Posterior cingulate gyrus (tissue), 11 donors: ENCODE results near the gene DIS3L2.
A peak's percentile ranks its signal among the peaks of the same experiment; 100 is the strongest.

Experiments used
- DNase-seq, 10 donors: peaks; one replicate each; pipeline versions ENCODE4 v3.0.0 to v3.0.0-alpha.2; 2020 to 2021; ENCODE audit warnings: mixed read lengths in 3 of 10
- intact Hi-C: fragments of 100-400 bp; cut with DNase I; formaldehyde crosslinking; loops from one replicate; pipeline ENCODE4 v1.15.1; 2023

Gene DIS3L2

GRCh38 chr2:232238596-232238995 is 277.1 kb downstream of the DIS3L2 start:
- intact Hi-C loops: no loop called here

DNA sequence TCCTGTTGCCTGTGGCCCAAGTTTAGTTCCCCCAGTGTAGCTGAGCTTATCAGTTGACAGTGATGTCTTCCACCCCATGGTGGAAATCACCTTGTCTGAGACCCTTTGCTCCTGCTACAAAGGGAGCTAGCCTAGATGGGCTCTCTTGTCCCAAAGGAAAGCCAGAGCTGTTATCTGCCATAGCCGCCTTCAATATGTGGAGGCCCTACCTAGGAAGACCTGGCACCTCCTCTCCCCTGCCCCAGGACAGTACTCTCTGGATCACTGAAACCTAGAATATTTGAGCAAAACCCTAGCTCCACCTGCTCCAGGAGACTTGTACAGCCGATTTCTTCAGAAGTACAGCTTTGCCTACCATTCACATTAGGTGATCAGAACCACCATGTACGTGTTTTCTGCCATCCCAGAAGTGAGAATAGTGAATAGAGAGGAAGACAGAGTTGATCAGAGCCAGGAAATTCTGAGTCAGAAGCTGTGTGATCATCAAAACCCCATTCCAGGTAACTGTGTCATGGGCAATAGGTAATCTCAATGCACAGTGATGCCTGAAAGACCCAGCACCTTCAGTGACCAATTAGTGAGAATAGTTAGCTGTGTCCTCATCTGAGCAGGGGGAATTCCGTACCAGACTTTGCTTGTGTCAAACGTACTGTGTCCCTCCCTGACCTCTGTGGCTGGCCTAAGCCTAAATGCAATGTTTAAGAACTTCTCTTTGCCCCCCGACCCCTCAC is 278.6 kb downstream of the DIS3L2 start:
- intact Hi-C loops: no loop called here
- no peak for DNase-seq

More at GRCh38 chr2:232238596-232238995, 277.1 kb downstream of the DIS3L2 start:
- no peak for DNase-seq

GRCh38 chr2:232240906-232241305 is 279.4 kb downstream of the DIS3L2 start:
- intact Hi-C loops: no loop called here
- DNase-seq: peak in 1 of 10 donors; percentile 47

GRCh38 chr2:232242316-232242715 is 280.8 kb downstream of the DIS3L2 start:
- DNase-seq: no peak
- intact Hi-C loops: no loop called here

- no peak for DNase-seq
- intact Hi-C loops: no loop called here
Measured at GRCh38 chr2:232245111-232245510, 283.6 kb downstream of the DIS3L2 start.

GRCh38 chr2:232246245-232246644 is 284.7 kb downstream of the DIS3L2 start:
- intact Hi-C loops: no loop called here
- no peak for DNase-seq

DNA sequence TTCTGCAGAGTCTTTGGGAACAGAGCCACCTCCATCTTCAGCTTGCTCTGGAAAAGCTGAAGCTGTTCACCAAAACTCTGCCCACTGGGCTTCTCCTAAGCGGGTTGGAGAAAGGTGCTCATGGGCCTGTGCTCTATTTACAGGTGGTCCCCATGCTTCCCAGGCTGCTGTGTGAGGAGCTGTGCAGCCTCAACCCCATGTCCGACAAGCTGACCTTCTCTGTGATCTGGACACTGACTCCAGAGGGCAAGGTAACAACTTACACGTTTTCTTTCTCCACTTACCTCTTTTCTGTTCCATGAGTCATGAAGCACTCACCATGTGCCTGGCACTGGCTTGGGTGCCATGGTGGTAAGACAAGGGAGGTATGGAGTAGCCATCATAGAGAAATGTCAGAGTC is 287.6 kb downstream of the DIS3L2 start:
- intact Hi-C loops: no loop called here
- no peak for DNase-seq

GRCh38 chr2:232250246-232251175 is 289.0 kb downstream of the DIS3L2 start:
- DNase-seq: no peak
- intact Hi-C loops: no loop called here

DNA sequence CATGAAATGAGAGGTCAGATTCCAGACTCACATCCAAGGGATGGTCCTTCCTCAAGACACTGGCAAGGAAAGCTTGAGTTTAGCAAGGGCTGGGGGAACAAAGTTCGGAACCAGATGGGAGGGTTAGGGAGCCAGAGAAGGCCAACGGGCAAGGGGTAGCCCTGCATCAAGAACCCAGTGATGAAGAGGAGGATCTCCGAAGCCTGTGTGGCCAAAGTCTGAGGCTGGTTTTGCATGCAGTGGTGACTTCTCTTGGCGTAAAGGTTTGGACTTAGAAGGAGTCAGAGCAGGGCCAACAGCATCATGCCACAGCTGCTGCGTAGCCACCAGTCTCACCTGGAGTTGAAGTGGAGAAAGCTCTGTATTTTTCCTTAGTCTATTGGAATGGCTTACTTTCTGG is 293.5 kb downstream of the DIS3L2 start:
- no peak for DNase-seq

GRCh38 chr2:232260075-232260474 is 298.6 kb downstream of the DIS3L2 start:
- DNase-seq: no peak
- intact Hi-C loops: no loop called here

More for the DNA sequence above, 293.5 kb downstream of the DIS3L2 start:
- intact Hi-C loops: no loop called here

GRCh38 chr2:232261776-232262175 is 300.3 kb downstream of the DIS3L2 start:
- intact Hi-C loops: no loop called here
- DNase-seq: no peak

DNA sequence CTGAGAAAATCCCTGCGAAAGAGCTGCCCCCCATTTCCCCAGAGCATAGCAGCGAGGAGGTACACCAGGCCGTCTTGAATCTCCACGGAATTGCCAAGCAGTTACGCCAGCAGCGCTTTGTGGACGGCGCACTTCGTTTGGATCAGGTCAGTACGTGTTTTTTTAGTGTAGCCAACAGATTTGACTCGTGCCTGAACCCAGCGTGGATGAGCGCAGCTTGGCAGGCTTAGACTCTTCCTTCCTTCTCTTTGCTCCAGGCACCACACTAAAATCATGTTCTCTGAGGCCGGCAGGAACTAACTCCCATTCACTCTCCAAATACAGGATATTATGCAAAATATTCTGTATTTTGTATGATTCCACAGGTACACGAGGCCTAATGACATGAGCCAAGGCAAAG is 301.8 kb downstream of the DIS3L2 start:
- intact Hi-C loops: no loop called here
- DNase-seq: no peak

DNA sequence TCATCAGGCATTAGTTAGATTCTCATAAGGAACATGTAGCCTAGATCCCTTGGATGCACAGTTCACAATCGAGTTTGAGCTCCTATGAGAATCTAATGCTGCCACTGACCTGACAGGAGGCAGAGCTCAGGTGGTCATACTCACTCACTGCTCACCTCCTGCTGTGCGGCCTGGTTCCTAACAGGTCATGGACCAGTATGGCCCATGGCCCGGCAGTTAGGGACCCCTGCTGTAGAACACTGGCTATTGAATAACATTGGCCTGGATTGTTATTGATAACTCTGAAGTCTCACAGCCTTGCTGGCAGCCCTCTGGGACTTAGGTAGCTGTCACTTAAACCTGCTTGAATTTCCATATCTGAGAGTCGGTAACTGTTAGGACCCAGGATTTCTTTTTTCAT is 302.6 kb downstream of the DIS3L2 start:
- intact Hi-C loops: no loop called here
- DNase-seq: no peak

- no peak for DNase-seq
- intact Hi-C loops: no loop called here
Measured at GRCh38 chr2:232265329-232265728, 303.8 kb downstream of the DIS3L2 start.

GRCh38 chr2:232268636-232269165 is 307.2 kb downstream of the DIS3L2 start:
- DNase-seq: no peak
- intact Hi-C loops: no loop called here

- intact Hi-C loops: no loop called here
- no peak for DNase-seq
Measured at GRCh38 chr2:232269867-232270266, 308.4 kb downstream of the DIS3L2 start.

- no peak for DNase-seq
- intact Hi-C loops: no loop called here
Measured at GRCh38 chr2:232273903-232274643, 312.6 kb downstream of the DIS3L2 start.

GRCh38 chr2:232275670-232276069 is 314.2 kb downstream of the DIS3L2 start:
- no peak for DNase-seq
- intact Hi-C loops: no loop called here

GRCh38 chr2:232276084-232276732 is 314.7 kb downstream of the DIS3L2 start:
- DNase-seq: no peak
- intact Hi-C loops: no loop called here

- intact Hi-C loops: no loop called here
- no peak for DNase-seq
Measured at GRCh38 chr2:232276733-232277313, 315.3 kb downstream of the DIS3L2 start.
